AG04450 (cell line): ENCODE measurements around the gene FAM20B. TPM values are rescaled to one million over a fixed set of nuclear protein-coding genes. Genes with fewer than 3 reads are reported as not detected.

Experiments used
- CTCF ChIA-PET: fragments of 300-600, 350-600 bp; formaldehyde crosslinking; extraction: SDS; loops from one replicate; lab custom pipeline; 2022; ENCODE audit warnings: antibody characterized with exemption, inconsistent platforms; lab: Charles Lee
- POLR2A ChIA-PET: fragments of 350-600 bp; formaldehyde crosslinking; extraction: SDS; loops from one replicate; lab custom pipeline; 2021; ENCODE audit warnings: antibody characterized with exemption, inconsistent platforms; lab: Yijun Ruan, JAX
- DNase-seq: peaks from one replicate; pipeline ENCODE4 v3.0.0-alpha.2; 2011; ENCODE audit warnings: low read depth, low spot score
- H3K27ac ChIP-seq: one replicate; pipeline ENCODE4 v1.5.1; 2012; ENCODE audit warnings: low read depth, low read length, control low read depth
- H3K27me3 ChIP-seq: one replicate; pipeline ENCODE4 v1.6.0; 2012; ENCODE audit warnings: low read length; ENCODE audit not compliant: control insufficient read depth, insufficient read depth
- H3K4me3 ChIP-seq: 2 replicates; pipeline ENCODE4 v1.5.1; 2011; ENCODE audit warnings: mild to moderate bottlenecking, low read depth, low read length, control low read depth
- H3K9me3 ChIP-seq: 2 replicates; pipeline ENCODE4 v1.5.1; 2012; ENCODE audit warnings: low read length; ENCODE audit not compliant: control insufficient read depth, insufficient read depth
- polyA plus RNA-seq: library from polyadenylated mRNA; depleted of rRNA; stranded (reverse); fragments of >200 nt; gene quantifications from 2 replicates; pipeline ENCODE4 v1.2.3, GENCODE V29; 2011
- TF ChIP-seq, protein P1 (sequence below): IDR thresholded peaks from 2 replicates; pipeline ENCODE4 v1.5.1; 2011; ENCODE audit warnings: low read depth, low read length, control low read depth, inconsistent platforms

FAM20B gene
- polyA plus RNA-seq, 1 experiment, result 29.3 TPM

DNA sequence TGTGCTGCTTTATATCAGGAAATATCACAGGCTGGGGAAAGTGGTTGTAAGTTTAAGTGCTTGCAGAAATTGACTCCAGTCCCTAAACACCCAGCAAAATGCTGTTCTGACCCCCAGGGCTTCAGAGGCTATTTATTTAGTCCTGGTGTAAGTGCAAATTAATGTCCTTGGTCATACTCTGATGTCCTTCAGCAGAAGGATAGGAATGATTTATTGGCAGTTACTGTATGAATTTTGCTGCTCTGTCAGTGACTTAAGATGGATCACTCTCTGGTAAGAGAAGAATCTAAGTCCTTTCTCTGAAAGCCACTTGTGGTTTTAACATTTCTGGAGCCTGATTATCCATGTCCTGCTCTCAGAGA, 21.9 kb downstream of the FAM20B start:
- TF ChIP-seq, protein P1, sequence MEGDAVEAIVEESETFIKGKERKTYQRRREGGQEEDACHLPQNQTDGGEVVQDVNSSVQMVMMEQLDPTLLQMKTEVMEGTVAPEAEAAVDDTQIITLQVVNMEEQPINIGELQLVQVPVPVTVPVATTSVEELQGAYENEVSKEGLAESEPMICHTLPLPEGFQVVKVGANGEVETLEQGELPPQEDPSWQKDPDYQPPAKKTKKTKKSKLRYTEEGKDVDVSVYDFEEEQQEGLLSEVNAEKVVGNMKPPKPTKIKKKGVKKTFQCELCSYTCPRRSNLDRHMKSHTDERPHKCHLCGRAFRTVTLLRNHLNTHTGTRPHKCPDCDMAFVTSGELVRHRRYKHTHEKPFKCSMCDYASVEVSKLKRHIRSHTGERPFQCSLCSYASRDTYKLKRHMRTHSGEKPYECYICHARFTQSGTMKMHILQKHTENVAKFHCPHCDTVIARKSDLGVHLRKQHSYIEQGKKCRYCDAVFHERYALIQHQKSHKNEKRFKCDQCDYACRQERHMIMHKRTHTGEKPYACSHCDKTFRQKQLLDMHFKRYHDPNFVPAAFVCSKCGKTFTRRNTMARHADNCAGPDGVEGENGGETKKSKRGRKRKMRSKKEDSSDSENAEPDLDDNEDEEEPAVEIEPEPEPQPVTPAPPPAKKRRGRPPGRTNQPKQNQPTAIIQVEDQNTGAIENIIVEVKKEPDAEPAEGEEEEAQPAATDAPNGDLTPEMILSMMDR, result no peak
- no peak overlapping the region for H3K27ac ChIP-seq
- H3K4me3 ChIP-seq, result no peak overlapping the region
- POLR2A ChIA-PET, result no interaction called here
- no peak for DNase-seq
- H3K27me3 ChIP-seq, result no peaks in the 10 kb centered on the region
- H3K9me3 ChIP-seq, result peaks cover 3% of the 10 kb centered on the region; the same call in 1 of the 2 replicates
- CTCF ChIA-PET, result interaction anchor here (1.2 kb wide), 1 partner anchor 31 kb away, joined by 3 read pairs; no protein-coding TSS in a partner anchor

DNA sequence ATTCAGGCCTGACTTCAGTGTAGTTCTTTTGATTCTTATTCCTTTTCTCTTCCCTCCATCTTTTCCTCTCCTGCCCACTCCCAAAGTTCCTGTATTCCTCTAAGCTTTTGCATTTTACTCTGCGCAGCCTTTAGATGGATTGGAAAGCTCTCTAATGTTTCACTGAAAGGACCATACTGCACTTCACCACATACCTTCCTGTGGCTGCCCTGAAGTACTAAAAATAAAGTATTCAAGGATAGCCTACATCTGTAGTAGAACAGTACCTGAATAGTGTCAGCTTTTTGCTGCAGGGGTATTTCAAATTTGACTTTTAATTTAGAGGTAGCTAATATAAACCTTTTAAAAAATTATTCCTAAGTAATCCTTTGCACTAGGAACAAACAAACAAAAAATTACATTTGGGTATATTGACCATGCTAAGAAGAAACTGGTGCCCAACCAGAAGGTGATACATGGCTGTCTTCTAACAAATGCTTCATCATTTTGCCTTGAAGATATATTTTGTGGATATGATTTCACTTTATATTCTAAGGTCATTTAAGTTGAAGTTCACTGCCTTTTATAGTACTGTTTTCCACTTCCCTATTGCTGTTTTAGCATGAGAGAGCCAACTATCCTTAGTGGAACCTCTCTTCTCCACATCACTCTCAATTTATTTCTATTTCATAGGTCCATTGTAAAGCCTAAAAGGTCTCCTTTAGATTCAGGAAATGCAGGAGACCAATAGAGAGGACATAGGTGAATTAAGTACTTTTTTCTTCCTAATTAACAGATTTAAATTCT, 22.8 kb downstream of the FAM20B start:
- no peak overlapping the region for H3K27ac ChIP-seq
- CTCF ChIA-PET, result interaction anchor here (1.2 kb wide), 1 partner anchor 30 kb away, joined by 3 read pairs; no protein-coding TSS in a partner anchor
- POLR2A ChIA-PET, result no interaction called here
- no peaks in the 10 kb centered on the region for H3K27me3 ChIP-seq
- H3K4me3 ChIP-seq, result no peak overlapping the region
- TF ChIP-seq, protein P1, result no peak
- DNase-seq, result no peak
- no peaks in the 10 kb centered on the region for H3K9me3 ChIP-seq

DNA sequence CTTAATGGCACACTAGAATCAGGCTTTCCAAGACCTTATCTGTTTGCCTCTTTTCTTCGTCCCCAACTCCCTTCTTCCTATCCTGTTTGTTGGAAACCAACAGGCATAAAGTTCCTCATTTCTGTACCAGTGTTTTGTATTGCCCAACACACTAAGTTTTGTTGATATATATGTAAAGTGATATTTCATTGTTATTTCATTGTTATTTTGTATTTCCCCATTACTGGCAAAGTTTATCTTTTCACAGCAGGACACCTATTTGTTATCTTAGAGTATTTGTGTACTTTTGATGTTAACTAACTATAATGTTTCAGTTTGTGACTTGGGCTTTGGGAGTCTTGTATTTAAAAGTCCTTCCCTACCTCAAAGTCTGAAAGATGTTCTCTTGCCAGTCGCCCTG, 27.1 kb downstream of the FAM20B start:
- no peak for DNase-seq
- H3K9me3 ChIP-seq, result no peaks in the 10 kb centered on the region
- H3K27me3 ChIP-seq, result no peaks in the 10 kb centered on the region
- CTCF ChIA-PET, result no interaction called here
- POLR2A ChIA-PET, result no interaction called here
- no peak overlapping the region for H3K27ac ChIP-seq
- TF ChIP-seq, protein P1, result no peak
- no peak overlapping the region for H3K4me3 ChIP-seq

DNA sequence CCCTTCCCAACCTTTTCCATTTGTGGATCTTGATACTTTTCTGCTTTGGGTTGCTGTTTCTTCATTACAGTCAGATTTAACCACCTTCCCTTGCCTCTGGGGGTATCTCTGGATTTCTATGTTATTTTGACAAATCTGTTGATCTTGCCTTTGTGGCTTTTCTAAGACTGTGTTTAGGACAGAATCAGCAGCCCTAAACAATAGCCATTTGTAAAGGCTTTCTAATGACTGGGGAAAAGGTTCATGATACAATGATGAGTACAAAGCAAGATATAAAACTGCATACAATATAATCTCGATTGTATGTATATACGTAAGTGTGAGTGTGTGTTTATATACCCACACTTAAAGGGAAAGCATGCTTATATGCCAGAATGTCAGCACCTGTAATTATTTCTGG, 27.8 kb downstream of the FAM20B start:
- CTCF ChIA-PET, result no interaction called here
- Histone ChIP-seq H3K4me3 (no peak overlapping the region), H3K9me3 (no peaks in the 10 kb centered on the region)

DNA sequence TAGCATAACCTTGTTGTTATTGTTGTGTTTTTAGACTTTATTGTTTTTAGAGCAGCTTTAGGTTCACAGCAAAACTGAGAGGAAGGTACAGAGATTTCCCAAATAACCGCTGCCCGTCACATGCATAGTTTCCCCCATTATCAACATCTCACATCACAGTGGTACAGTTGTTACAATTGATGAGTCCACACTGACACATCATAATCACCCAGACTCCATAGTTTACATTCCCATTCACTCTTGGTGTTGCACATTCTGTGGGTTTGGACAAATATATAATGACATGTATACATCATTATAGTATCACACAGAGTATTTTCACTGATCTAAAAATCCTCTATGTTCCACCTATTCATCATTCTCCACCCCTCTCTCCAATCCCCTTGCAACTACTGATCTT, 30.2 kb downstream of the FAM20B start:
- no peak for DNase-seq
- H3K27me3 ChIP-seq, result no peaks in the 10 kb centered on the region
- no peaks in the 10 kb centered on the region for H3K9me3 ChIP-seq
- ChIA-PET CTCF (interaction anchor here (1.0 kb wide), 1 partner anchor 23 kb away, joined by 3 read pairs; no protein-coding TSS in a partner anchor), POLR2A (no interaction called here)
- TF ChIP-seq, protein P1, result no peak
- no peak overlapping the region for H3K27ac ChIP-seq
- H3K4me3 ChIP-seq, result no peak overlapping the region

More for the DNA sequence above, 27.8 kb downstream of the FAM20B start:
- POLR2A ChIA-PET, result no interaction called here
- Histone ChIP-seq H3K27ac (no peak overlapping the region), H3K27me3 (no peaks in the 10 kb centered on the region)
- no peak for DNase-seq
- TF ChIP-seq, protein P1, result no peak
